GM12892 (cell line): Measurements from ENCODE around the gene CSH2.

ENCODE experiments used
- POLR2A ChIP-seq: IDR thresholded peaks from 2 replicates; pipeline ENCODE4 v1.6.1; 2011; ENCODE audit warnings: low read depth, low read length, control low read depth
- TAF1 ChIP-seq: IDR thresholded peaks from 2 replicates; pipeline ENCODE4 v1.6.1; 2011; ENCODE audit warnings: low read depth, mild to moderate bottlenecking, control low read depth, low read length, borderline replicate concordance

- TF ChIP-seq POLR2A, result no peak
- TF ChIP-seq TAF1, result no peak
Measured at GRCh38 chr17:63830278-63830677, 43.2 kb downstream of the CSH2 start.
